Stomach smooth muscle (tissue), 2 donors: ENCODE results near the gene GTPBP4.

Source experiments
- H3K27ac ChIP-seq: one replicate; pipeline ENCODE4 v1.7.0; 2013; ENCODE audit warnings: mild to moderate bottlenecking, low read length, inconsistent platforms
- H3K27me3 ChIP-seq, 2 donors: one replicate each; pipeline ENCODE4 v1.7.0; 2013; ENCODE audit warnings: low read length in 2 of 2; ENCODE audit not compliant: insufficient read depth in 2 of 2, control insufficient read depth in 1 of 2
- H3K36me3 ChIP-seq, 2 donors: one replicate each; pipeline ENCODE4 v1.7.0; 2013; ENCODE audit warnings: low read length in 2 of 2; ENCODE audit not compliant: control insufficient read depth in 2 of 2, insufficient read depth in 2 of 2
- H3K4me1 ChIP-seq: one replicate; pipeline ENCODE4 v1.7.0; 2013; ENCODE audit warnings: low read length; ENCODE audit not compliant: control insufficient read depth, insufficient read depth
- H3K4me3 ChIP-seq, 2 donors: one replicate each; pipeline ENCODE4 v1.7.0; 2013; ENCODE audit warnings: low read length in 2 of 2
- H3K9ac ChIP-seq, 2 donors: one replicate each; pipeline ENCODE4 v1.7.0; 2013; ENCODE audit warnings: low read length in 2 of 2, mild to moderate bottlenecking in 1 of 2
- H3K9me3 ChIP-seq, 2 donors: one replicate each; pipeline ENCODE4 v1.7.0; 2013; ENCODE audit warnings: low read length in 2 of 2; ENCODE audit not compliant: control insufficient read depth in 2 of 2
- donor health status: healthy.
- donor health status: Pancreatic carcinoma.

Gene GTPBP4

GRCh38 chr10:966466-967235 lies 21.6 kb upstream of the GTPBP4 start:
- Histone ChIP-seq H3K27me3 (peaks cover 0 to 6% of the 10 kb centered on the region in 2 donors), H3K4me1 (peaks cover 13% of the 10 kb centered on the region), H3K9ac (no peak overlapping the region), H3K9me3 (no peaks in the 10 kb centered on the region), H3K27ac (no peak overlapping the region), H3K4me3 (no peak overlapping the region), H3K36me3 (no peaks in the 10 kb centered on the region)

GRCh38 chr10:968546-969199 lies 19.6 kb upstream of the GTPBP4 start:
- H3K9me3 ChIP-seq = no peaks in the 10 kb centered on the region
- H3K4me3 ChIP-seq = no peak overlapping the region
- H3K9ac ChIP-seq = no peak overlapping the region
- H3K36me3 ChIP-seq = no peaks in the 10 kb centered on the region
- peaks cover 13% of the 10 kb centered on the region for H3K4me1 ChIP-seq
- no peaks in the 10 kb centered on the region for H3K27me3 ChIP-seq
- no peak overlapping the region for H3K27ac ChIP-seq

- H3K36me3 ChIP-seq = no peaks in the 10 kb centered on the region
- H3K9ac ChIP-seq = no peak overlapping the region
- peaks cover 13% of the 10 kb centered on the region for H3K4me1 ChIP-seq
- H3K27ac ChIP-seq = no peak overlapping the region
- H3K9me3 ChIP-seq = no peaks in the 10 kb centered on the region
- H3K27me3 ChIP-seq = no peaks in the 10 kb centered on the region
- no peak overlapping the region for H3K4me3 ChIP-seq
Observed at GRCh38 chr10:969473-970150, 18.6 kb upstream of the GTPBP4 start.

GRCh38 chr10:970311-971149 lies 17.7 kb upstream of the GTPBP4 start:
- Histone ChIP-seq H3K4me1 (peaks cover 13% of the 10 kb centered on the region), H3K9ac (peak overlapping the region in 1 of 2 donors; percentile 60), H3K4me3 (peak overlapping the region in 1 of 2 donors; percentile 47), H3K27me3 (no peaks in the 10 kb centered on the region), H3K27ac (peak overlapping the region; percentile 11), H3K36me3 (no peaks in the 10 kb centered on the region), H3K9me3 (no peaks in the 10 kb centered on the region)

- H3K9ac ChIP-seq = no peak overlapping the region
- peaks cover 13% of the 10 kb centered on the region for H3K4me1 ChIP-seq
- no peaks in the 10 kb centered on the region for H3K36me3 ChIP-seq
- H3K9me3 ChIP-seq = no peaks in the 10 kb centered on the region
- peak overlapping the region; percentile 11 for H3K27ac ChIP-seq
- peak overlapping the region in 1 of 2 donors; percentile 47 for H3K4me3 ChIP-seq
- H3K27me3 ChIP-seq = no peaks in the 10 kb centered on the region
Observed at GRCh38 chr10:971150-971542, 17.1 kb upstream of the GTPBP4 start.

GRCh38 chr10:971613-972012 lies 16.6 kb upstream of the GTPBP4 start:
- Histone ChIP-seq H3K9me3 (no peaks in the 10 kb centered on the region), H3K27ac (no peak overlapping the region)

GRCh38 chr10:972763-973162 lies 15.5 kb upstream of the GTPBP4 start:
- no peak overlapping the region for H3K27ac ChIP-seq
- H3K9me3 ChIP-seq = no peaks in the 10 kb centered on the region
- H3K27me3 ChIP-seq = no peaks in the 10 kb centered on the region
- peaks cover 13% of the 10 kb centered on the region for H3K4me1 ChIP-seq
- no peaks in the 10 kb centered on the region for H3K36me3 ChIP-seq
- no peak overlapping the region for H3K4me3 ChIP-seq
- no peak overlapping the region for H3K9ac ChIP-seq

More at GRCh38 chr10:971613-972012, 16.6 kb upstream of the GTPBP4 start:
- Histone ChIP-seq H3K4me3 (no peak overlapping the region), H3K27me3 (no peaks in the 10 kb centered on the region), H3K4me1 (peaks cover 13% of the 10 kb centered on the region), H3K36me3 (no peaks in the 10 kb centered on the region), H3K9ac (no peak overlapping the region)

- Histone ChIP-seq H3K4me3 (no peak overlapping the region), H3K4me1 (peaks cover 13% of the 10 kb centered on the region), H3K27ac (no peak overlapping the region), H3K9ac (no peak overlapping the region), H3K9me3 (peaks cover 0 to 5% of the 10 kb centered on the region in 2 donors), H3K27me3 (no peaks in the 10 kb centered on the region), H3K36me3 (no peaks in the 10 kb centered on the region)
Observed at GRCh38 chr10:974038-974784, 14.0 kb upstream of the GTPBP4 start.

- H3K9me3 ChIP-seq = peaks cover 0 to 8% of the 10 kb centered on the region in 2 donors
- no peak overlapping the region for H3K27ac ChIP-seq
- H3K27me3 ChIP-seq = no peaks in the 10 kb centered on the region
- no peaks in the 10 kb centered on the region for H3K36me3 ChIP-seq
- H3K4me1 ChIP-seq = peaks cover 13% of the 10 kb centered on the region
- no peak overlapping the region for H3K4me3 ChIP-seq
- no peak overlapping the region for H3K9ac ChIP-seq
Observed at GRCh38 chr10:974785-975074, 13.5 kb upstream of the GTPBP4 start.

GRCh38 chr10:976316-976715 lies 11.9 kb upstream of the GTPBP4 start:
- Histone ChIP-seq H3K9me3 (peaks cover 0 to 8% of the 10 kb centered on the region in 2 donors), H3K4me1 (no peaks in the 10 kb centered on the region), H3K27me3 (no peaks in the 10 kb centered on the region), H3K4me3 (no peak overlapping the region), H3K9ac (no peak overlapping the region), H3K36me3 (no peaks in the 10 kb centered on the region), H3K27ac (no peak overlapping the region)
